ENCODE data around the gene SRP54.
A peak's percentile ranks its signal among the peaks of the same experiment; 100 is the strongest.
"Not testable (repeated sequence)": the region's sequence is repeated elsewhere in the genome, so short reads cannot be mapped to it uniquely, and the experiment has no call there.

SRP54 gene

GRCh38 chr14:35046048-35046750 lies 63.4 kb downstream of the SRP54 start, which contains the start of gene FAM177A1:
Gene FAM177A1, plus strand, starts transcription at chr14:35046272. Its CDS starts 192 bp downstream, at chr14:35046464.
- no peak for TF ChIP-seq CTCF (IDR thresholded peaks at IDR 0.05; ENCODE audit: insufficient read depth, low read depth, low read length, missing control alignments)
- peak; percentile 99 for DNase-seq (ENCODE audit: low read depth)
- H3K4me3 ChIP-seq (ENCODE audit: low read depth, low read length) = peak within 1 kb of the TSS; percentile 70

DNA sequence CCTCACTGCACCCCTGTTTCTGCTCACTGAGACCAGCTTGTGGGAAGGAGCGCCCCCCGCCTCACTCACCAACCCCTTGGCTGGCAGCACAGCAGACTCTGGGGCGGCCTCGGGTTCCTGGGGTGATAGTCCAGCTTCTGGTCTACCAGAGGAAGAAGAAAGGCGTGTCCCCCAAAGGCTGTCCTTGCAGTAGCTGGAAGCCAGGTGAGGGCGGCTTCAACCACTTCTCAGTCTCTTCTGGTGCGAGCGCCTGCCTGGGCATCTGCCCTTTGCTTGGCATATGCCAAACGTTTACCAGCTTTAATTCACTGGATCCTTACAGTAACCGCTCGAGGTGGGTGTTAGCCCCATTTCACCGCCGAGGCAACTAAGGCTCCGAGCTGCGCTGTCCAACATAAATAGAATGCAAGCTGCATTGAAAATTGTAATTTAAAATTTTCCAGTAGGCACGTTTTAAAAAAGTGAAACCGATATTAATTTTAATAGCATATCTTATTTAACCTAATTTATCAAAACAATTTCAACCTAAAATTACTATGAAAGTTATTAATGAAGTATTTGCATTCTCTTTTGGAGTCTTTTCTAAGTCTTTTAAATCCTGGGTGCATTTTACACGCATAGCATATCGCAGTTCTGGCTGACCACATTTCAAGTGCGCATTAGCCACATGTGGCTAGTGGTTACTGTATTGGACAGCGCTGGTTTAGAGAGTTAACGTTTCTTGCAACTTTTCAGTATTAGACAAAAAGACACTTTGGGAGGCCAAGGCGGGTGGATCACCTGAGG lies 64.2 kb downstream of the SRP54 start:
- peak overlapping the region; percentile 70 for H3K4me3 ChIP-seq (ENCODE audit: low read depth, low read length)
- TF ChIP-seq CTCF (IDR thresholded peaks at IDR 0.05; ENCODE audit: insufficient read depth, low read depth, low read length, missing control alignments) = no peak
- DNase-seq (ENCODE audit: low read depth) = peak; percentile 68

DNA sequence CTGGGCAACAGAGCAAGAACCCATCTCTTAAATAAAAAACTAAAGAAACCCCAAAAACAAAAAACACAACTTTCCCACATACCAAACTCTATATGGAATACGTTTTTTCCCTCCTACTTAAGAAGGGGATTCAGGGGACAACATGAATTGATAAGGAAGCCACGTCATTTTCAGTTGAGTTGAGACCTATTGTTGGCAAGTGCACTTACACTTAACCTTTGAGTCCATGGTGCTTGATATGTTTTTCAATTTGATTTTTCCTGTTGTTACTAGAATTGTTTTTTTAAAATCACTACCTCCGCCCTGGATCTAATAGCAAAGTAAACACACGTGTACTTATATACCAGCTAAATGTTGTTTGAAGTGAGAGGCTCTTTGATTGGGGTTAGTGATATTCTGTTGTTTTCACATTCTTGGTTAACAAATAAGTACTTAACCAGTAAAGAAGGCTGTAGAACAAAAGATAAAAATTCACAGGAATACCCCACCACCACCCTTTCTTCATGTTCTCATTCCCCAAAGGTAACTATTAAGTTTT lies 65.3 kb downstream of the SRP54 start:
- no peak overlapping the region for H3K4me3 ChIP-seq (ENCODE audit: low read depth, low read length)
- no peak for DNase-seq (ENCODE audit: low read depth)
- no peak for TF ChIP-seq CTCF (IDR thresholded peaks at IDR 0.05; ENCODE audit: insufficient read depth, low read depth, low read length, missing control alignments)

GRCh38 chr14:35050652-35051051 lies 67.9 kb downstream of the SRP54 start:
- no peak overlapping the region for H3K4me3 ChIP-seq (ENCODE audit: low read depth, low read length)
- TF ChIP-seq CTCF (IDR thresholded peaks at IDR 0.05; ENCODE audit: insufficient read depth, low read depth, low read length, missing control alignments) = no peak
- no peak for DNase-seq (ENCODE audit: low read depth)

GRCh38 chr14:35051796-35052195 lies 69.0 kb downstream of the SRP54 start:
- TF ChIP-seq CTCF (IDR thresholded peaks at IDR 0.05; ENCODE audit: insufficient read depth, low read depth, low read length, missing control alignments) = no peak
- no peak overlapping the region for H3K4me3 ChIP-seq (ENCODE audit: low read depth, low read length)
- DNase-seq (ENCODE audit: low read depth) = no peak

GRCh38 chr14:35052637-35053036 lies 69.8 kb downstream of the SRP54 start:
- H3K4me3 ChIP-seq (ENCODE audit: low read depth, low read length) = no peak overlapping the region
- TF ChIP-seq CTCF (IDR thresholded peaks at IDR 0.05; ENCODE audit: insufficient read depth, low read depth, low read length, missing control alignments) = no peak

DNA sequence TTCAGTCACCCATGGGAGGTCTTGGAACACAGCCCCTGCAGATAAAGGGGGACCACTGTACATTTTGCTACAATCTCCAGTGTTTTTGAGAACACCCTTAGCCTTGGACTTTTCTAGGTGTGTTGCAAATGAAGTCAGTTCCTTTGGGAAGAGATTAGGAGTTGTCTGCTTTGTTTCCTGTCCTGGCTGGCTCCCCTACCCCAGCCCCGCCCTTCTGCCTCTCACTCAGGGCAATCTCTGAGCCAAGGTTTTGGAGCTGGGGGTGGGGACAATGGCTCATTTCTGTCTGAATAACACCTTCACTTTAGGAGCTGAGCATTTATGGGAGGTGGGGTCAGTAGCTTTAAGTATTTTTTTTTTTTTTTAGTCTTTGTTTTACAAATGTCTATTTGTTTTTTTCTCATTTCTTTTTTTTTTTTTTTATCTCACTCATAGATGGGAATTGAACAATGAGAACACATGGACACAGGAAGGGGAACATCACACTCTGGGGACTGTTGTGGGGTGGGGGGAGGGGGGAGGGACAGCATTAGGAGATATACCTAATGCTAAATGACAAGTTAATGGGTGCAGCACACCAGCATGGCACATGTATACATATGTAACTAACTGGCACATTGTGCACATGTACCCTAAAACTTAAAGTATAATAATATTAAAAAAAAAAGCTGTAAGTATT lies 78.5 kb downstream of the SRP54 start:
- DNase-seq (ENCODE audit: low read depth); H3K4me3 ChIP-seq (ENCODE audit: low read depth, low read length): not testable (repeated sequence)

More at GRCh38 chr14:35052637-35053036, 69.8 kb downstream of the SRP54 start:
- DNase-seq (ENCODE audit: low read depth) = no peak

- not testable (repeated sequence) for H3K4me3 ChIP-seq (ENCODE audit: low read depth, low read length); DNase-seq (ENCODE audit: low read depth)
Measured at GRCh38 chr14:35065731-35066130, 82.9 kb downstream of the SRP54 start.
